ENCODE results near the gene CLCF1.

CLCF1 gene

GRCh38 chr11:67372993-67373647 lies at the start of gene CLCF1:
TSS of gene CLCF1 (minus strand) at chr11:67373598. CDS start at chr11:67373539, 59 bp downstream.
- DNase-seq (ENCODE audit: low read depth in 1 of 2, low spot score in 1 of 2) = peak; percentile 83 to 88
- no peak for TF ChIP-seq JUND (IDR thresholded peaks at IDR 0.05; ENCODE audit: low read depth)
- in situ Hi-C loops (cut with HindIII; ENCODE audit: low pct_unique_long_range_greater_than_20kb, low sequenced_read_pairs) = no loop called here

GRCh38 chr11:67422891-67423290 lies 49.5 kb upstream of the CLCF1 start:
- in situ Hi-C loops (cut with HindIII; ENCODE audit: low pct_unique_long_range_greater_than_20kb, low sequenced_read_pairs) = no loop called here
- TF ChIP-seq JUND (IDR thresholded peaks at IDR 0.05; ENCODE audit: low read depth) = no peak
- DNase-seq (ENCODE audit: low read depth in 1 of 2, low spot score in 1 of 2) = no peak

- DNase-seq (ENCODE audit: low read depth in 1 of 2, low spot score in 1 of 2) = no peak
- no peak for TF ChIP-seq JUND (IDR thresholded peaks at IDR 0.05; ENCODE audit: low read depth)
- in situ Hi-C loops (cut with HindIII; ENCODE audit: low pct_unique_long_range_greater_than_20kb, low sequenced_read_pairs) = no loop called here
These were observed 48.1 kb upstream of the CLCF1 start for GRCh38 chr11:67421430-67422031.

GRCh38 chr11:67420646-67421429 lies 47.4 kb upstream of the CLCF1 start:
- DNase-seq (ENCODE audit: low read depth in 1 of 2, low spot score in 1 of 2) = peak; percentile 97 to 98
- in situ Hi-C loops (cut with HindIII; ENCODE audit: low pct_unique_long_range_greater_than_20kb, low sequenced_read_pairs) = no loop called here

GRCh38 chr11:67420147-67420645 lies 46.8 kb upstream of the CLCF1 start:
- DNase-seq (ENCODE audit: low read depth in 1 of 2, low spot score in 1 of 2) = no peak
- no peak for TF ChIP-seq JUND (IDR thresholded peaks at IDR 0.05; ENCODE audit: low read depth)
- in situ Hi-C loops (cut with HindIII; ENCODE audit: low pct_unique_long_range_greater_than_20kb, low sequenced_read_pairs) = no loop called here

More at GRCh38 chr11:67420646-67421429, 47.4 kb upstream of the CLCF1 start:
- TF ChIP-seq JUND (IDR thresholded peaks at IDR 0.05; ENCODE audit: low read depth) = no peak

GRCh38 chr11:67419325-67420049 lies 46.1 kb upstream of the CLCF1 start:
- in situ Hi-C loops (cut with HindIII; ENCODE audit: low pct_unique_long_range_greater_than_20kb, low sequenced_read_pairs) = no loop called here
- no peak for DNase-seq (ENCODE audit: low read depth in 1 of 2, low spot score in 1 of 2)
- no peak for TF ChIP-seq JUND (IDR thresholded peaks at IDR 0.05; ENCODE audit: low read depth)

GRCh38 chr11:67418476-67419281 lies 45.3 kb upstream of the CLCF1 start:
- TF ChIP-seq JUND (IDR thresholded peaks at IDR 0.05; ENCODE audit: low read depth) = no peak
- DNase-seq (ENCODE audit: low read depth in 1 of 2, low spot score in 1 of 2) = no peak
- in situ Hi-C loops (cut with HindIII; ENCODE audit: low pct_unique_long_range_greater_than_20kb, low sequenced_read_pairs) = no loop called here

- no peak for TF ChIP-seq JUND (IDR thresholded peaks at IDR 0.05; ENCODE audit: low read depth)
- in situ Hi-C loops (cut with HindIII; ENCODE audit: low pct_unique_long_range_greater_than_20kb, low sequenced_read_pairs) = no loop called here
- DNase-seq (ENCODE audit: low read depth in 1 of 2, low spot score in 1 of 2) = no peak
These were observed 44.0 kb upstream of the CLCF1 start for GRCh38 chr11:67417425-67417824.

GRCh38 chr11:67416416-67417335 lies 43.3 kb upstream of the CLCF1 start:
- peak in 1 of 2 experiments; percentile 74 for DNase-seq (ENCODE audit: low read depth in 1 of 2, low spot score in 1 of 2)
- in situ Hi-C loops (cut with HindIII; ENCODE audit: low pct_unique_long_range_greater_than_20kb, low sequenced_read_pairs) = no loop called here
- TF ChIP-seq JUND (IDR thresholded peaks at IDR 0.05; ENCODE audit: low read depth) = no peak

- in situ Hi-C loops (cut with HindIII; ENCODE audit: low pct_unique_long_range_greater_than_20kb, low sequenced_read_pairs) = no loop called here
- TF ChIP-seq JUND (IDR thresholded peaks at IDR 0.05; ENCODE audit: low read depth) = no peak
- DNase-seq (ENCODE audit: low read depth in 1 of 2, low spot score in 1 of 2) = no peak
These were observed 42.3 kb upstream of the CLCF1 start, which contains the start of gene CARNS1 for GRCh38 chr11:67415501-67416304. TSS of gene CARNS1 (plus strand) at chr11:67415678. CDS start at chr11:67416200, 522 bp downstream.
